GM23338 (cell line): ENCODE results near the gene GNG4. TPM values are rescaled to one million over a fixed set of nuclear protein-coding genes. Genes with fewer than 3 reads are reported as not detected.

ENCODE experiments used
- ATAC-seq: fragments of 200-7000 bp; cut with Tn5 transposase; 3 replicates; pipeline ENCODE4 v1.9.1; 2020
- DNase-seq: peaks from one replicate; pipeline ENCODE4 v3.0.0-alpha.2; 2015; ENCODE audit warnings: low spot score
- H2AFZ ChIP-seq: fragments of 200-600 bp; sonication (generic); 2 replicates; pipeline ENCODE4 v1.8.0; 2016; ENCODE audit warnings: antibody characterized with exemption, mild to moderate bottlenecking, moderate library complexity
- H3F3A ChIP-seq: fragments of 200-600 bp; sonication (generic); replicated peaks from 2 replicates; pipeline ENCODE4 v1.8.0; 2017; ENCODE audit warnings: antibody characterized with exemption, mixed run types, low read depth
- H3K27ac ChIP-seq: fragments of 200-600 bp; sonication (generic); 2 replicates; pipeline ENCODE4 v1.6.1; 2016; ENCODE audit warnings: low read depth
- H3K27me3 ChIP-seq: fragments of 200-600 bp; sonication (generic); 2 replicates; pipeline ENCODE4 v1.8.0; 2016; ENCODE audit warnings: mild to moderate bottlenecking, mixed run types, moderate library complexity; ENCODE audit not compliant: insufficient read depth
- H3K36me3 ChIP-seq: fragments of 200-600 bp; sonication (generic); 2 replicates; pipeline ENCODE4 v1.8.0; 2016; ENCODE audit warnings: mild to moderate bottlenecking; ENCODE audit not compliant: insufficient read depth
- H3K4me1 ChIP-seq: fragments of 200-600 bp; sonication (generic); 2 replicates; pipeline ENCODE4 v1.8.0; 2016; ENCODE audit warnings: mild to moderate bottlenecking, moderate library complexity; ENCODE audit not compliant: insufficient read depth
- H3K4me2 ChIP-seq: fragments of 200-600 bp; sonication (generic); 2 replicates; pipeline ENCODE4 v1.7.1; 2017; ENCODE audit warnings: mixed run types
- H3K4me3 ChIP-seq: fragments of 200-600 bp; sonication (generic); 2 replicates; pipeline ENCODE4 v1.6.1; 2016; ENCODE audit warnings: mixed run types
- H3K79me2 ChIP-seq: fragments of 200-600 bp; sonication (generic); replicated peaks from 2 replicates; pipeline ENCODE4 v1.8.0; 2017; ENCODE audit warnings: mild to moderate bottlenecking; ENCODE audit not compliant: insufficient read depth
- H3K9me2 ChIP-seq: fragments of 200-600 bp; sonication (generic); 2 replicates; pipeline ENCODE4 v1.8.0; 2017; ENCODE audit not compliant: insufficient read depth
- H4K20me1 ChIP-seq: fragments of 200-600 bp; sonication (generic); replicated peaks from 2 replicates; pipeline ENCODE4 v1.8.0; 2017; ENCODE audit warnings: mild to moderate bottlenecking; ENCODE audit not compliant: insufficient read depth
- H3K27ac Mint-ChIP-seq: 2 replicates; pipeline ENCODE4 v1.8.0; 2020; ENCODE audit warnings: inconsistent platforms, mild to moderate bottlenecking, moderate library complexity, mixed read lengths
- H3K27me3 Mint-ChIP-seq: 3 replicates; pipeline ENCODE4 v1.8.0; 2022; ENCODE audit warnings: low read depth, mild to moderate bottlenecking, moderate library complexity, mixed read lengths, inconsistent platforms; ENCODE audit not compliant: insufficient read depth, poor library complexity
- H3K36me3 Mint-ChIP-seq: 3 replicates; pipeline ENCODE4 v1.8.0; 2021; ENCODE audit warnings: low read depth, mild to moderate bottlenecking, inconsistent platforms, moderate library complexity, mixed read lengths
- H3K4me1 Mint-ChIP-seq: 3 replicates; pipeline ENCODE4 v1.8.0; 2020; ENCODE audit warnings: mild to moderate bottlenecking, inconsistent platforms, mixed read lengths
- H3K4me3 Mint-ChIP-seq: 3 replicates; pipeline ENCODE4 v1.8.0; 2021; ENCODE audit warnings: moderate library complexity, mild to moderate bottlenecking, inconsistent platforms, mixed read lengths
- H3K9me3 Mint-ChIP-seq: 3 replicates; pipeline ENCODE4 v1.8.0; 2020; ENCODE audit warnings: moderate library complexity, mild to moderate bottlenecking, inconsistent platforms, mixed read lengths
- CREB1 ChIP-seq: fragments of 250-450 bp; sonication (Bioruptor Pico); IDR thresholded peaks from 2 replicates; pipeline ENCODE4 v1.5.0; 2020; ENCODE audit warnings: low read depth, mild to moderate bottlenecking, moderate library complexity
- ETS1 ChIP-seq: IDR thresholded peaks from 2 replicates; pipeline ENCODE4 v1.6.1; 2016; ENCODE audit warnings: antibody characterized with exemption
- EZH2 ChIP-seq: fragments of 200-600 bp; sonication (generic); IDR thresholded peaks from one replicate; pipeline ENCODE4 v1.8.0; 2017; ENCODE audit warnings: antibody characterized with exemption, mild to moderate bottlenecking, low read depth; ENCODE audit not compliant: unreplicated experiment
- EZH2phosphoT487 ChIP-seq: fragments of 200-600 bp; sonication (generic); IDR thresholded peaks from one replicate; pipeline ENCODE4 v1.8.1; 2018; ENCODE audit warnings: antibody characterized with exemption; ENCODE audit not compliant: unreplicated experiment
- JUNB ChIP-seq: IDR thresholded peaks from one replicate; pipeline ENCODE4 v1.6.1; 2016; ENCODE audit warnings: antibody characterized with exemption; ENCODE audit not compliant: unreplicated experiment
- NANOG ChIP-seq: IDR thresholded peaks from 2 replicates; pipeline ENCODE4 v1.6.1; 2016; ENCODE audit warnings: antibody characterized with exemption, borderline replicate concordance
- POLR2AphosphoS5 ChIP-seq: IDR thresholded peaks from 2 replicates; pipeline ENCODE4 v1.6.1; 2016; ENCODE audit warnings: antibody characterized with exemption, low read depth
- STAT1 ChIP-seq: IDR thresholded peaks from one replicate; pipeline ENCODE4 v1.6.1; 2016; ENCODE audit warnings: antibody characterized with exemption; ENCODE audit not compliant: unreplicated experiment
- ZNF114 ChIP-seq: fragments of 250-450 bp; sonication (Bioruptor Pico); IDR thresholded peaks from 2 replicates; pipeline ENCODE4 v1.5.0; 2020; ENCODE audit warnings: mild to moderate bottlenecking, moderate library complexity
- ZNF331 ChIP-seq: fragments of 250-450 bp; sonication (Bioruptor Pico); IDR thresholded peaks from 2 replicates; pipeline ENCODE4 v1.5.0; 2020; ENCODE audit warnings: low read depth, mild to moderate bottlenecking, moderate library complexity
- ZNF462 ChIP-seq: fragments of 250-450 bp; sonication (Bioruptor Pico); IDR thresholded peaks from 2 replicates; pipeline ENCODE4 v1.5.0; 2020; ENCODE audit warnings: mild to moderate bottlenecking, moderate library complexity
- polyA plus RNA-seq: library from polyadenylated mRNA; unstranded; fragments of >200 nt; fragmentation: Nextera tagmentation; extraction: Ambion mirVana; gene quantifications from 2 replicates; pipeline ENCODE4 v1.2.1, GENCODE V29; 2016
- total RNA-seq: library from RNA; depleted of rRNA; stranded (reverse); fragments of >200 nt; shearing (Covaris generic); gene quantifications from 2 replicates; pipeline ENCODE4 v1.2.3, GENCODE V29; 2014
- TF ChIP-seq, protein P1 (sequence below), 2 experiments: fragments of 200-600 bp in 1 of 2; sonication (generic) in 1 of 2; conservative IDR thresholded peaks; 2 replicates each; pipeline versions ENCODE4 v1.5.1 to v1.6.1; 2016 to 2017; ENCODE audit warnings: antibody characterized with exemption in 2 of 2, low read depth in 2 of 2, mild to moderate bottlenecking in 2 of 2, moderate library complexity in 1 of 2
- TF ChIP-seq, protein P2 (sequence below): IDR thresholded peaks from one replicate; pipeline ENCODE4 v1.6.1; 2018; ENCODE audit warnings: antibody characterized with exemption; ENCODE audit not compliant: unreplicated experiment

GNG4 gene
- total and polyA plus RNA-seq, 2 experiments from 2014 or later: 40.2 to 49.2 TPM

GRCh38 chr1:235582130-235582529 is 67.5 kb downstream of the GNG4 start:
- Mint-ChIP-seq H3K27ac (no peak overlapping the region), H3K9me3 (peaks cover 7% of the 10 kb centered on the region; the same call in 2 of the 3 replicates), H3K36me3 (peaks cover 70% of the 10 kb centered on the region), H3K4me3 (no peak overlapping the region), H3K27me3 (peaks cover 3% of the 10 kb centered on the region), H3K4me1 (peaks cover 3% of the 10 kb centered on the region; the same call in 2 of the 3 replicates)
- TF ChIP-seq, protein P1, sequence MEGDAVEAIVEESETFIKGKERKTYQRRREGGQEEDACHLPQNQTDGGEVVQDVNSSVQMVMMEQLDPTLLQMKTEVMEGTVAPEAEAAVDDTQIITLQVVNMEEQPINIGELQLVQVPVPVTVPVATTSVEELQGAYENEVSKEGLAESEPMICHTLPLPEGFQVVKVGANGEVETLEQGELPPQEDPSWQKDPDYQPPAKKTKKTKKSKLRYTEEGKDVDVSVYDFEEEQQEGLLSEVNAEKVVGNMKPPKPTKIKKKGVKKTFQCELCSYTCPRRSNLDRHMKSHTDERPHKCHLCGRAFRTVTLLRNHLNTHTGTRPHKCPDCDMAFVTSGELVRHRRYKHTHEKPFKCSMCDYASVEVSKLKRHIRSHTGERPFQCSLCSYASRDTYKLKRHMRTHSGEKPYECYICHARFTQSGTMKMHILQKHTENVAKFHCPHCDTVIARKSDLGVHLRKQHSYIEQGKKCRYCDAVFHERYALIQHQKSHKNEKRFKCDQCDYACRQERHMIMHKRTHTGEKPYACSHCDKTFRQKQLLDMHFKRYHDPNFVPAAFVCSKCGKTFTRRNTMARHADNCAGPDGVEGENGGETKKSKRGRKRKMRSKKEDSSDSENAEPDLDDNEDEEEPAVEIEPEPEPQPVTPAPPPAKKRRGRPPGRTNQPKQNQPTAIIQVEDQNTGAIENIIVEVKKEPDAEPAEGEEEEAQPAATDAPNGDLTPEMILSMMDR (conservative IDR thresholded peaks at IDR 0.05; ENCODE audit: low read depth in 2 of 2): no peak
- no peak for TF ChIP-seq EZH2
- TF ChIP-seq POLR2AphosphoS5: no peak
- TF ChIP-seq ZNF331 (CRISPR knock-in tag): no peak
- TF ChIP-seq ETS1: no peak
- no peak for TF ChIP-seq NANOG
- TF ChIP-seq ZNF462 (CRISPR knock-in tag): no peak
- no peak for TF ChIP-seq ZNF114 (CRISPR knock-in tag)
- no peak for TF ChIP-seq STAT1
- TF ChIP-seq CREB1 (CRISPR knock-in tag): no peak
- no peak for TF ChIP-seq EZH2phosphoT487
- TF ChIP-seq, protein P2, sequence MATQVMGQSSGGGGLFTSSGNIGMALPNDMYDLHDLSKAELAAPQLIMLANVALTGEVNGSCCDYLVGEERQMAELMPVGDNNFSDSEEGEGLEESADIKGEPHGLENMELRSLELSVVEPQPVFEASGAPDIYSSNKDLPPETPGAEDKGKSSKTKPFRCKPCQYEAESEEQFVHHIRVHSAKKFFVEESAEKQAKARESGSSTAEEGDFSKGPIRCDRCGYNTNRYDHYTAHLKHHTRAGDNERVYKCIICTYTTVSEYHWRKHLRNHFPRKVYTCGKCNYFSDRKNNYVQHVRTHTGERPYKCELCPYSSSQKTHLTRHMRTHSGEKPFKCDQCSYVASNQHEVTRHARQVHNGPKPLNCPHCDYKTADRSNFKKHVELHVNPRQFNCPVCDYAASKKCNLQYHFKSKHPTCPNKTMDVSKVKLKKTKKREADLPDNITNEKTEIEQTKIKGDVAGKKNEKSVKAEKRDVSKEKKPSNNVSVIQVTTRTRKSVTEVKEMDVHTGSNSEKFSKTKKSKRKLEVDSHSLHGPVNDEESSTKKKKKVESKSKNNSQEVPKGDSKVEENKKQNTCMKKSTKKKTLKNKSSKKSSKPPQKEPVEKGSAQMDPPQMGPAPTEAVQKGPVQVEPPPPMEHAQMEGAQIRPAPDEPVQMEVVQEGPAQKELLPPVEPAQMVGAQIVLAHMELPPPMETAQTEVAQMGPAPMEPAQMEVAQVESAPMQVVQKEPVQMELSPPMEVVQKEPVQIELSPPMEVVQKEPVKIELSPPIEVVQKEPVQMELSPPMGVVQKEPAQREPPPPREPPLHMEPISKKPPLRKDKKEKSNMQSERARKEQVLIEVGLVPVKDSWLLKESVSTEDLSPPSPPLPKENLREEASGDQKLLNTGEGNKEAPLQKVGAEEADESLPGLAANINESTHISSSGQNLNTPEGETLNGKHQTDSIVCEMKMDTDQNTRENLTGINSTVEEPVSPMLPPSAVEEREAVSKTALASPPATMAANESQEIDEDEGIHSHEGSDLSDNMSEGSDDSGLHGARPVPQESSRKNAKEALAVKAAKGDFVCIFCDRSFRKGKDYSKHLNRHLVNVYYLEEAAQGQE: no peak
- TF ChIP-seq JUNB: no peak
- Histone ChIP-seq H3K36me3 (peaks cover 8% of the 10 kb centered on the region), H3F3A (no peaks in the 10 kb centered on the region), H3K4me2 (no peak overlapping the region), H3K27ac (no peak overlapping the region), H2AFZ (no peak overlapping the region), H3K4me3 (no peak overlapping the region), H3K27me3 (no peaks in the 10 kb centered on the region), H3K79me2 (no peaks in the 10 kb centered on the region), H4K20me1 (no peaks in the 10 kb centered on the region), H3K9me2 (no peaks in the 10 kb centered on the region), H3K4me1 (no peaks in the 10 kb centered on the region)
- no peak for DNase-seq
- ATAC-seq: no peak
